DOHH2 (cell line): ENCODE data around the gene DEDD2.
A peak's percentile ranks its signal among the peaks of the same experiment; 100 is the strongest.

Source experiments
- EZH2phosphoT487 ChIP-seq: fragments of 200-600 bp; sonication (generic); IDR thresholded peaks from 2 replicates; pipeline ENCODE4 v1.6.1; 2017; ENCODE audit warnings: borderline replicate concordance, mild to moderate bottlenecking, antibody characterized with exemption, low read length, moderate library complexity, mixed read lengths
- TF ChIP-seq, protein P1 (sequence below): fragments of 200-600 bp; sonication (generic); IDR thresholded peaks from one replicate; pipeline ENCODE4 v1.5.1; 2014; ENCODE audit warnings: antibody characterized with exemption, mild to moderate bottlenecking, low read depth, low read length; ENCODE audit not compliant: poor library complexity, severe bottlenecking

DNA sequence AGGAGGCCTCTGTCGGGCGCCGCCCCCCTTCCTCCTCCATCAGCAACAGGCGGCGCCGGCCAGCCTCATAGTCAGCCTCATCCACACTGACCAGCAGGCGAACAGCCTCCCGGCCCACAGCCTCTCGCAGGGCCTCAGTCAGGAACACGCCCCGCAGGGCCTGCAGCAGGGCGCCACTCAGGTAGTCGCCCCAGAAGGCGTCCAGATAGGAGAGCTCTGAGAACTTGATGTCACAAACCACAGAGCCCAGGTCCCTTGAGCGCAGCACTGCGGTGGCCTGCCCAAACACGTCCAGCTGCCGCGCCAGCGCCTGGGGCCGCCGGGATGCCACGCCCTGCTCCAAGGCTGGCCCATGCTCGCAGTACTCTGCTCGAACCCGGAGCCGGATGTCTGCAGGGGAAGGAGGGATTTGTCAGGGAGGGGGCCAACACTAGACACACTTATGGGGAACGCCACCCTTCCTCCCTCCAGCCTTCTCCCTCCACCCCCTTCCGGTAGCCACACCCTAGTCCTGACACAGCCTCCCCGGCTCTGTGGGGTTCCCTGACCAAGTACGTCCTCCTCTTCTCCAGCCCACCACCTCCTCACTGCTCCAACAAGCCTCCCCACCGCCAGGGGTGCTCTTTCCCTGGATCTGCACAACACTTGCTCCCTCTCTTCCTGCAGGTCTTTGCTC lies 17.9 kb downstream of the DEDD2 start:
- TF ChIP-seq, protein P1, sequence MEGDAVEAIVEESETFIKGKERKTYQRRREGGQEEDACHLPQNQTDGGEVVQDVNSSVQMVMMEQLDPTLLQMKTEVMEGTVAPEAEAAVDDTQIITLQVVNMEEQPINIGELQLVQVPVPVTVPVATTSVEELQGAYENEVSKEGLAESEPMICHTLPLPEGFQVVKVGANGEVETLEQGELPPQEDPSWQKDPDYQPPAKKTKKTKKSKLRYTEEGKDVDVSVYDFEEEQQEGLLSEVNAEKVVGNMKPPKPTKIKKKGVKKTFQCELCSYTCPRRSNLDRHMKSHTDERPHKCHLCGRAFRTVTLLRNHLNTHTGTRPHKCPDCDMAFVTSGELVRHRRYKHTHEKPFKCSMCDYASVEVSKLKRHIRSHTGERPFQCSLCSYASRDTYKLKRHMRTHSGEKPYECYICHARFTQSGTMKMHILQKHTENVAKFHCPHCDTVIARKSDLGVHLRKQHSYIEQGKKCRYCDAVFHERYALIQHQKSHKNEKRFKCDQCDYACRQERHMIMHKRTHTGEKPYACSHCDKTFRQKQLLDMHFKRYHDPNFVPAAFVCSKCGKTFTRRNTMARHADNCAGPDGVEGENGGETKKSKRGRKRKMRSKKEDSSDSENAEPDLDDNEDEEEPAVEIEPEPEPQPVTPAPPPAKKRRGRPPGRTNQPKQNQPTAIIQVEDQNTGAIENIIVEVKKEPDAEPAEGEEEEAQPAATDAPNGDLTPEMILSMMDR: peak; percentile 71
- no peak for TF ChIP-seq EZH2phosphoT487
